ENCODE measurements around the gene GPR153.

GRCh38 chr1:6208723-6209660 is 51.9 kb downstream of the GPR153 start:
- TF ChIP-seq CTCF (IDR thresholded peaks at IDR 0.05 in 8 of 11, conservative IDR thresholded peaks at IDR 0.05 in 3 of 11) (peak in 9 of 11 experiments; percentile 12 to 54 (median 41)), POLR2AphosphoS5 (IDR thresholded peaks at IDR 0.05) (peak in 1 of 3 donors; percentile 44), POLR2A (IDR thresholded peaks at IDR 0.05) (no peak)
